H1 (cell line): ENCODE results near the gene TPRN.

Experiments used
- BRCA1 ChIP-seq: IDR thresholded peaks from 2 replicates; pipeline ENCODE4 v1.6.1; 2012; ENCODE audit warnings: low read depth, low read length, improper control_type of control experiment
- EGR1 ChIP-seq: IDR thresholded peaks from 2 replicates; pipeline ENCODE4 v1.6.1; 2011; ENCODE audit warnings: low read depth, low read length, borderline replicate concordance
- POLR2A ChIP-seq, 2 experiments: IDR thresholded peaks; 1 replicate in 1 of 2; 2 replicates in 1 of 2; pipeline ENCODE4 v1.6.1; 2011; ENCODE audit warnings: low read depth in 2 of 2, low read length in 2 of 2, mild to moderate bottlenecking in 2 of 2; ENCODE audit errors: control extremely low read depth in 1 of 2
- POLR2AphosphoS5 ChIP-seq: IDR thresholded peaks from 2 replicates; pipeline ENCODE4 v1.6.1; 2011; ENCODE audit warnings: low read depth, low read length
- RAD21 ChIP-seq, 2 experiments: IDR thresholded peaks in 1 of 2; conservative IDR thresholded peaks in 1 of 2; 2 replicates each; pipeline ENCODE4 v1.6.1; 2011; ENCODE audit warnings: low read depth in 2 of 2, low read length in 2 of 2, improper control_type of control experiment in 1 of 2, inconsistent platforms in 1 of 2, mild to moderate bottlenecking in 1 of 2, moderate library complexity in 1 of 2
- SIRT6 ChIP-seq: IDR thresholded peaks from one replicate; pipeline ENCODE4 v1.7.1; 2012; ENCODE audit warnings: low read length, inconsistent platforms
- TAF1 ChIP-seq: IDR thresholded peaks from 2 replicates; pipeline ENCODE4 v1.6.1; 2011; ENCODE audit warnings: mild to moderate bottlenecking, low read depth, low read length
- TBP ChIP-seq: IDR thresholded peaks from 2 replicates; pipeline ENCODE4 v1.6.1; 2011; ENCODE audit warnings: low read depth, low read length, improper control_type of control experiment
- ZNF274 ChIP-seq: IDR thresholded peaks from 2 replicates; pipeline ENCODE4 v1.7.0; 2012; ENCODE audit warnings: low read length, borderline replicate concordance; ENCODE audit errors: extremely low read depth
- TF ChIP-seq, protein P1 (sequence below), 3 experiments: IDR thresholded peaks; 1 replicate in 2 of 3; 2 replicates in 1 of 3; pipeline versions ENCODE4 v1.5.1 to v1.6.1; 2011; ENCODE audit warnings: low read length in 3 of 3, mild to moderate bottlenecking in 3 of 3, inconsistent platforms in 2 of 3, low read depth in 1 of 3, moderate library complexity in 1 of 3; ENCODE audit not compliant: insufficient read depth in 1 of 3; ENCODE audit errors: control extremely low read depth in 1 of 3

GRCh38 chr9:137161558-137162486, 38.7 kb downstream of the TPRN start:
- TF ChIP-seq, protein P1, sequence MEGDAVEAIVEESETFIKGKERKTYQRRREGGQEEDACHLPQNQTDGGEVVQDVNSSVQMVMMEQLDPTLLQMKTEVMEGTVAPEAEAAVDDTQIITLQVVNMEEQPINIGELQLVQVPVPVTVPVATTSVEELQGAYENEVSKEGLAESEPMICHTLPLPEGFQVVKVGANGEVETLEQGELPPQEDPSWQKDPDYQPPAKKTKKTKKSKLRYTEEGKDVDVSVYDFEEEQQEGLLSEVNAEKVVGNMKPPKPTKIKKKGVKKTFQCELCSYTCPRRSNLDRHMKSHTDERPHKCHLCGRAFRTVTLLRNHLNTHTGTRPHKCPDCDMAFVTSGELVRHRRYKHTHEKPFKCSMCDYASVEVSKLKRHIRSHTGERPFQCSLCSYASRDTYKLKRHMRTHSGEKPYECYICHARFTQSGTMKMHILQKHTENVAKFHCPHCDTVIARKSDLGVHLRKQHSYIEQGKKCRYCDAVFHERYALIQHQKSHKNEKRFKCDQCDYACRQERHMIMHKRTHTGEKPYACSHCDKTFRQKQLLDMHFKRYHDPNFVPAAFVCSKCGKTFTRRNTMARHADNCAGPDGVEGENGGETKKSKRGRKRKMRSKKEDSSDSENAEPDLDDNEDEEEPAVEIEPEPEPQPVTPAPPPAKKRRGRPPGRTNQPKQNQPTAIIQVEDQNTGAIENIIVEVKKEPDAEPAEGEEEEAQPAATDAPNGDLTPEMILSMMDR (IDR thresholded peaks at IDR 0.05; ENCODE audit: control extremely low read depth in 1 of 3, insufficient read depth in 1 of 3, low read depth in 1 of 3, low read length in 3 of 3): no peak
- TF ChIP-seq SIRT6 (no peak), TBP (no peak), EGR1 (no peak), ZNF274 (no peak), RAD21 (IDR thresholded peaks at IDR 0.05 in 1 of 2, conservative IDR thresholded peaks at IDR 0.05 in 1 of 2; ENCODE audit: low read depth in 2 of 2, low read length in 2 of 2) (no peak), BRCA1 (no peak), POLR2A (IDR thresholded peaks at IDR 0.05; ENCODE audit: control extremely low read depth in 1 of 2, low read depth in 2 of 2, low read length in 2 of 2) (no peak), POLR2AphosphoS5 (no peak), TAF1 (no peak)
